Pulmonary artery endothelial cell (primary cell): ENCODE measurements around the gene GALM. TPM values are rescaled to one million over a fixed set of nuclear protein-coding genes. Genes with fewer than 3 reads are reported as not detected.
A peak's percentile ranks its signal among the peaks of the same experiment; 100 is the strongest.
"Not testable (repeated sequence)": the region's sequence is repeated elsewhere in the genome, so short reads cannot be mapped to it uniquely, and the experiment has no call there.

Experiments used
- DNase-seq: peaks from one replicate; pipeline ENCODE4 v3.0.0-alpha.2; 2011; ENCODE audit warnings: low read depth, low spot score
- total RNA-seq: library from RNA; depleted of rRNA; stranded (reverse); fragments of >200 nt; gene quantifications from 2 replicates; pipeline ENCODE4 v1.2.3, GENCODE V29; 2014

GALM gene
- total RNA-seq = 3.5 and 11.2 TPM in 2 replicates

DNA sequence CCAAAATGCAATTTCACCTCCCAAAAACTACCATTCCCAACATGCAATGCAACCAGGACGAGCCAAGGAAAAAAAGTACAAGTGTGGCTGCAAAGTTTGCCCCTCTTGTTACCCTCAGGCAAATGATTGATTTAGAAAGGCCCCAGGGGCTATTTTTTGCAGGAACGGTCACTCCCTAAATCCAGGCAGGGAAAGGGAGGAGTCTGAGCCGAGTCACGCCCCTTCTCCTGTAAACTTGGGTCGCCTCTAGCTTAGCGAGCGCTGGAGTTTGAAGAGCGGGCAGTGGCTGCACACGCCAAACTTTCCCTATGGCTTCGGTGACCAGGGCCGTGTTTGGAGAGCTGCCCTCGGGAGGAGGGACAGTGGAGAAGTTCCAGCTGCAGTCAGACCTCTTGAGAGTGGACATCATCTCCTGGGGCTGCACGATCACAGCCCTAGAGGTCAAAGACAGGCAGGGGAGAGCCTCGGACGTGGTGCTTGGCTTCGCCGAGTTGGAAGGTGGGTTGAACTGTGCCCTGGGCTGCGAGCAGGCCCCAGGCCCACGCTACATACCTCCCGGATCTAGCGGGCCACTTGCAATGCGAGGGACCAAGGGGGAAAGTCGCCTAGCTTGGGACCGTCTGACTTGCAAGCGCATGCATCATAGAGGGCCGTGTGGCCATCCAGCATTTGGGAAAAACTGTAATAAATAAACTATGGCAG lies at the start of gene GALM:
Gene GALM (plus strand): TSS at position 261 of the 702 bp plus-strand sequence. CDS start 48 bp downstream, at position 309.
- peak; percentile 83 for DNase-seq

DNA sequence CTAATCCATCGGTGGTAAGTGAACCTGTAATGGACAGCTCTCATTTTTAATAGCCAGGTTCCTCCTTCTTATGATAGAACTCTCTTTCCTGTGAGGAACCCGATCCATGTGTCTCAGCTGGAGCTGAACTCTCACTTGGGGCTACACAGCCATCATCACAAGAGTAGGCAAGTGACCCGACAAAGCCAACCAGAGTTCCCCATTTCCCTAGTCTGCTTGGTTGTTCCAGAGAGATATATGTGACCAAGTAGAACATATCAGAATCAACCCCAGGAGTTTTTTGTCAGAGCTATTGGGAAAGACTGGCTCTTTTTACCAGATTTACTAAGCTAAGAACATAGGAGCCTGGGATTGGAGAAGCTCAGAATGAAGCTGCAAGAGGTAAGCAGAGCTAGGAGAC lies 48.6 kb upstream of the GALM start:
- DNase-seq = no peak

DNA sequence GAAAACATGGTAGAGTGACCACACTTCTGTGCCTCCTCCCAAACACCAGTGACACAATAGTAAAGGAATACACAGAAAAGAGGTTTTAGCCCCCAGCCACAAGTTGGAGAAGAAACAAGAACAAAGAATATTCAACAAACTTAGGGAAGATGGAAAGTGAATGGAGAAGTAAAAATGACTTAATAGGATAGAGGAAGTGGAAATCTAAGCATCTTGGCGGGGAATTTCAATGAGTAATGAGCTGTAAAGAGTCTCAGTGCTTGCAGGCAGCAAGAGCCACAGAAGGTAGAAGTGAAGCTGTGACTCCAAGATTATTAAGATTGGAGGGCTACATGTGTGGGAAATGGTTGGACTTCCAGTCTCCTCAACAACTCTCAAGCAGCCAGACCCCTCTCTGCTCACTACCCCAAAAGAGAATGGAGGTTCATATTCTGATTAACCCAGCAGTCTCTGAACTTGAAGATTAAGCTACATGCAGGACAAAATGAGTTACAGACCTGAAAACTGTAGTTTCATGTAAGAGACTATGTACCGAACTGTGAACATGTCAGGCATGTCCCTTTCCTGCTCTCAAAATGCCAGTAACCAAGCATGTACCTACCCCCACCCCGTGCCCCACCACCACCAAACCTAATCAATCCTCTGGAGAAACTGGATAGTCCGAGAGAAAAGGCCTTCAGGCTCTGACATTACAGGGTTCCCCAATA lies 46.3 kb upstream of the GALM start:
- no peak for DNase-seq

DNA sequence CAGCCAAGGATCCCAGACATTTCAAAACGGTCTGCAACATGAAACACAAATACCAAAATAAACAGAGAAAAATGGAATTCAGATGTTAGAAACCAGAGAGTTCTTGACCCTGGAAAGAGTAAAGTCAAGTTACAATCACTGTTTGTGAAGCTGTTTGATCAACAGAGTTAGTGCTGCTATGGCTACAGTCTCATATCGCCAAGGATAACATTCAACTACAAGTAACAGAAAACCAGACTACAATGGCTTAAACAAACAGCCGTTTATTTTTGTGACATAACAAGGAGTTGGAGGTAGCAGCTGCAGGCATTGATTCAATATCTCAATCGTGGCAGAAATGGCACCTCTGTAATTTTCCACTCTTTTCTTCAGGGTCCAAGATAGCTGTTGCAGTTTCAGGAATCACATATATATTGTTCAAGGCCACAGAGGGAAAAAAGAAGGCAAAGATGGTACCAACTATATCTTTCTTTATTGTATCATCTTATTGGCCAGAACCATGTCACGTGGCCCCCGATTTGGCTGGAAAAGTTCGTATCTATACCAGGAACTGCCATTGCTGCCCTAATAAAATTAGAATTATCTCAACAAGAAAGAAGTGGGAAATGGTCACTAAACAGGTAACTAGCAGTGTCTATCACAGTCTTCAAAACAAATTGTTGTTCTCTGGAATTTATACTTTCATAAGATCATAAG lies 45.5 kb upstream of the GALM start:
- DNase-seq = no peak

DNA sequence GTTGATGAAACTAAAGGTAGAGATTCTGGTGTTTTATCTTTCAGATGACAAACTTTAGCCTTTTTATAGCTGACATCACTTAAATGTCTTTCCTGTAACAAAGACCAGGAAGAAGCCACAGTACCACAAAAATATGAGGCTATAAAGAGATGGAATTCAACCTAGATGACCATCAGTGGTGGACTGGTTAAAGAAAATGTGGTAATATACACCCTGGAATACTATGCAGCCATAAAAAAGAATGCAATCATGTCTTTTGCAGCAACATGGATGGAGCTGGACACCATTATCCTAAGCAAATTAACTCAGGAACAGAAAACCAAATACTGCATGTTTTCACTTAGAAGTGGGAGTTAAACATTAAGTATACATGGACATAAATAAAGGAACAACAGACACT lies 44.9 kb upstream of the GALM start:
- no peak for DNase-seq

DNA sequence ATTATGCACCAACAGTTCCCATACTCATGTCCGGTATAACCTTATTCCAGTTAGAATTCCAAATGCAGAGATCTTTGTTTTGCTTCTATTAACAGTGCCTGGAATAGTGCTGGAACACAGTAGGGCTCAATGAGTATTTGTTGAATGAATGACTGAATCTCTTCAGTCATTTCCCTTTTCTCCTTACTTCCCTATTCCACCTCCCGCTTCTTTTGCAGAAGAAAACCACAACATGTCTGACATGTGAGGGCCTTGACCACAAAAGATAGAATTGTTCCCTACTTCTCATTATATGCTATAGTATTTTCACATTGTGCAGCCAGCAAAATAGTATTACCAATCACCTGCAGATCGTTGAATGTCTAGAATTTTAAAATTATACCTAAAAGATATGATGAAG lies 43.7 kb upstream of the GALM start:
- no peak for DNase-seq

DNA sequence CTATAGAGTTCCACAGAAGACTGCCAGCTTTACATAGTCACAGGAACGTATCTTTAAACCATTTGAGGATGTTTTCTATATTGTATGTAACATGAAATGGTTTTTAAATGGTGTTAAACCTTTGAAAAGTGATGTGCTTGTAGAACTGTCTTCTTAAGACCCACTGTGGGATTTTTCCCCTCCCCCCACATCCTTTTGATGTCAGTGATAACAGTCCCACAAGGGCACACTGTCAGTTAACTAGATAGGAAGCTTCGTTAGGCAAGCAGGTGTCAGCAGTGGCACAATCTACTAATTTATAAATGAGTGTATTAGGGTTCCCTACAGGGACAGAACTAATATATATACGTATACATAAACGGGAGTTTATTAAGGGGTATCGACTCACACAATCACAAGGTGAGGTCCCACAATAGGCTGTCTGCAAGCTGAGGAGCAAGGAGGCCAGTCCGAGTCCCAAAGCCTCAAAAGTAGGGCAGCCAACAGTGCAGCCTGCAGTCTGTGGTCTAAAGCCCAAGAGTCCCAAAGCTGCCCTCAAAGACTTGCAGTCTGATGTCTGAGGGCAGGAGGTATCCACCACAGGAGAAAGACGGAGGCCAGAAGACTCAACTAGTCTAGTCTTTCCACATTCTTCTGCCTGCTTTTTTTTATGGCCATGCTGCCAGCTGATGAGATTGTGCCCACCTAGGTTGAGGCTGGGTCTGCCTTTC lies 39.4 kb upstream of the GALM start:
- DNase-seq = no peak

DNA sequence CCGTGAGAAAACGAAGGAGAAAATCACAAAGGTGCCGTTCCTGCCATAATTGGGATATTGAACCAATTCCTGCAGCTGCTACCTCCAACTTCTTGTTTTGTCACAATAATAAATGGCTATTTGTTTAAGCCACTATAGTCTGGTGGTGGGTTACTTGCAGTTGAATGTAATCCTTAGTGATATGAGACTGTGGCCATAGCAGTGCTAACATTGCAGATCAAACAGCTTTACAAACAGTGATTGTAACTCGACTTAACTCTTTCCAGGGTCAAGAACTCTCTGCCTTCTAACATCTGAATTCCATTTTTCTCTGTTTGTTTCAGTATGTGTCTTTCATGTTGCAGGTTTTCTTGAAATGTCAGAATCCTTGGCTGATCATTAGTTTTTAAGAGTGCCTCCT lies 38.5 kb upstream of the GALM start:
- DNase-seq = no peak

DNA sequence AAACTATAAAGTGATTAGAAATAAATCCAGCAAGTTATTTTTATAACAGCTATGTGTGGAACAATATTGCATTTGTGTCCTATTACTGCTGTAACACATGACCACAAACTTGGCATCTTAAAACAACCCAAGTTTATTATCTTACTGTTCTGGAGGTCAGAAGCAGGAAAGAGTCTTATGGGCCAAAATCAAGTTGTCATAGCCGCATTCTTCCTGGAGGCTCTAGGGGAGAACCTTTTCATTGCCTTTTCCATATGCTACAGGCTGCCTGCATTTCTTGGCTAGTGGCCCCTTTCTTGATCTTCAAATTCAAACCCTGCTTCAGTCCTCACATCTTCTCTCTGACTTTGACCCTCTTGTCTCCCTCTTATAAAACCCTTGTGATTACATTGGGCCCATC lies 36.2 kb upstream of the GALM start:
- DNase-seq = no peak

DNA sequence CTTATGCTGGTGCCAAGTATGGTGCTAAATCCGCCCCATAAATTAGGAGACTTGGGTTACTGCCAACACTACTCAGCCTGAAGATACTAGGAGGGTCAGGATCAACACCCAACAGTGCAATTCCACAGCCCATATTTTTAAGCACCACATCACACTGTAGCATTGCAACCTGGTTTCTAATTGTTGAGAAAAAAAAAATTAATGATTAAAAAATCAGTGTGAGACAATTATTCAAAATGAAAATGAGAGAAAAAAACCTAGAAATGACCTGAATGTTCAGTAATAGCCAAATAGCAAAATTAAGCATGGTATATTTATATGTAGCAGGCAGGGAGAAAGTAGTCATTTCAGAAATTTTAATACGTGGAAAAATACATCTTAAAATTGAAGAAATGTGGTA lies 33.9 kb upstream of the GALM start:
- no peak for DNase-seq

DNA sequence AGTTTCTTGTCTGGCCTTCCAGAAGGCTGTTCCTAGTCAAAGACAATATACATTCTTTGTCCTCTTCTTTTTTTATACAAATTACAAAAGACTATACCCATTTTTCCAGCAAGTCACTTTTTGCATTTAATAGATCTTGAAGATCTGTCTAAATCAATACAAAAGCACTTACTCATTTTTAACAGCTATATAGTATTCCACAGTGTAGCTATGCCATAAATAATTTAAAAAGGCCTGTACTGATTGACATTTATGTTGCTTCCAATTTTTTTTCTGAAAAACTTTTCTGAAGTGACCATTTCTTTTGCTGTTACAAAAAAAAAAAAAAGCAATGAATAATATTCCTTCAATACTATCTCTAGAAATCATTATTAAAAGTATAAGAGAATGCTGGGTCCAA lies 32.9 kb upstream of the GALM start:
- no peak for DNase-seq

DNA sequence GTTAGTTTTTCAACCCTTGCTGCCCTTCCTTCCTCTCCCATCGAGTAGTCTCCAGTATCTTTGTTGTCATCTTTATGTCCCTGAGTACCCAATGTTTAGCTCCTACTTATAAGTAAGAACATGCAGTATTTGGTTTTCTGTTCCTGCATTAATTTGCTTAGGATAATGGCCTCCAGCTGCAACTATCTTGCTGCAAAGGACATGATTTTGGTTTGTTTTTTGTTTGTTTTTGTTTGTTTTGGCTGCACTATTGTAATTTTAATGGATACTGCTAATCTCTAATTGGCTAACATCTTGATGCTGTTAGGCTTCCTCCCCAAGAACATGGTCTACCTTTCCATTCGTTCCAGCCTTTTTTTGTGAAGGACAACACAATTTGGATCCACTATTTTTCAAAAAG lies 32.0 kb upstream of the GALM start:
- DNase-seq = no peak

DNA sequence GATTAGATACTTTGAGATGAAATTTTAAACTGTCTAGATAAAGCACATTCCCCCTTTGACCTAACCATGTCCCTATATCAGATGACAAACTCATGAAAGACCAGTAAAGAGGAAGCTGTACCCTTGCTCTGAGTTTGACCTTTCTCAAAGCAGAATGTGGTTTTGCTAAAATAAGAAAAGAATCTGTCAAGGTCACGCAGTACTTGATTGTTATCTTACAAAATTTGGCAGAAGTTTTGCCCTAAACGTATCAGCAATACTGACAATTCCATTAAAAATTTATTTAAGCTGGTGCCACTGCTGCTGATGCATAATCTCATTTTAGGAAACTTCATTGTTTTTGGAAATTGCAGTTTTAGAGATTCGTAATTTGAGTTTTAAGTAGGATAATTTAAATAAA lies 31.2 kb upstream of the GALM start:
- DNase-seq = no peak

DNA sequence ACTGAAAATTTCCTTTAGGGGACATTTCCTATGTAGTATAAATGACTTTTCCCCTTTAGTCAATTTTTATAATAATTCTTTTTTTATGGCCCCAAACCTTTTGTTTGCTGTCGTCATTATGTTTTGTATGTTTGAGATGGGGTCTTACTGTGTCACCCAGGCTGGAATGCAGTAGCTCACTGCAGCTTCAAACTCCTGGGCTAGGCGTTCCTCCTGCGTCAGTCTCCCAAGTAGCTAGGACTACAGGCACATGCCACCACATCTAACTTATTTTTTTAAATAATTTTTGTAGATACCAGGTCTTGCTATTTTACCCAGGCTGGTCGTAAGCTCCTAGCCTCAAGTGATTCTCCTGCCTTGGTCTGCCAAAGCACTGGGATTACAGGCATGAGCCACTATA lies 30.8 kb upstream of the GALM start:
- DNase-seq = no peak

DNA sequence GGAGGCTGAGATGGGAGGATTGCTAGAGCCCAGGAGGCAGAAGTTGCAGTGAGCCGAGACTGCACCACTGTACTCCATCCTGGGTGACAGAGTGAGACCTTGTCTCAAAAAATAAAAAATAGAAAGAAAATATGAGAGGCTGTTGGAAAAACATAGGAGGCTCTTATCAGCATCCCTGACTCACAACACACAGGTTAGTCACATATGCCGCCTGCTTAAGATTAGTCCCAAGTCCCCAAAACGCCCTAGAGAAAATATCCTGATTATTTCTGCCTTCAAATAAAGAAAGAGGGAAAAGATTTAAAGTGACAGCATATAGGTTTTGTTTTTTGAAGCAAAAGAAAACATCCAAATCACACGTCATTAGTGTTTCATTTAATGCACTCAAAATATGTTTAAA lies 29.8 kb upstream of the GALM start:
- DNase-seq = no peak

DNA sequence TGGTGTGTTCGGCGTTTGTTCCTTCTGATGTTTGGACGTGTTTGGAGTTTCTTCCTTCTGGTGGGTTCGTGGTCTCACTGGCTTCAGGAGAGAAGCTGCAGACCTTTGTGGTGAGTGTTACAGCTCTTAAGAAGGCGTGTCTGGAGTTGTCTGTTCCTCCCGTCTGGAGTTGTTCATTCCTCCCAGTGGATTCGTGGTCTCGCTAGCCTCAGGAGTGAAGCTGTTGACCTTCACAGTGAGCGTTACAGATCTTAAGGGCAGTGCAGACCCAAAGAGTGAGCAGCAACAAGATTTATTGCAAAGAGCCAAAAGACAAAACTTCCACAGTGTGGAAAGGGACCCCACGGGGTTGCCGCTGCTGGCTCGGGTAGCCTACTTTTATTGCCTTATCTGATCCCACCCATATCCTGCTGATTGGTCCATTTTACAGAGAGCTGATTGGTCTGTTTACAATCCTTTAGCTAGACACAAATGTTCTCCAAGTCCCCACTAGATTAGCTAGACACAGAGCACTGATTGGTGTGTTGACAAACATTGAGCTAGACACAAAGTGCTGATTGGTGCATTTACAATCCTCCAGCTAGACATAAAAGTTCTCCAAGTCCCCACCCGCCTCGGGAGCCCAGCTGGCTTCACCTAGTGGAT lies 23.4 kb upstream of the GALM start:
- not testable (repeated sequence) for DNase-seq

DNA sequence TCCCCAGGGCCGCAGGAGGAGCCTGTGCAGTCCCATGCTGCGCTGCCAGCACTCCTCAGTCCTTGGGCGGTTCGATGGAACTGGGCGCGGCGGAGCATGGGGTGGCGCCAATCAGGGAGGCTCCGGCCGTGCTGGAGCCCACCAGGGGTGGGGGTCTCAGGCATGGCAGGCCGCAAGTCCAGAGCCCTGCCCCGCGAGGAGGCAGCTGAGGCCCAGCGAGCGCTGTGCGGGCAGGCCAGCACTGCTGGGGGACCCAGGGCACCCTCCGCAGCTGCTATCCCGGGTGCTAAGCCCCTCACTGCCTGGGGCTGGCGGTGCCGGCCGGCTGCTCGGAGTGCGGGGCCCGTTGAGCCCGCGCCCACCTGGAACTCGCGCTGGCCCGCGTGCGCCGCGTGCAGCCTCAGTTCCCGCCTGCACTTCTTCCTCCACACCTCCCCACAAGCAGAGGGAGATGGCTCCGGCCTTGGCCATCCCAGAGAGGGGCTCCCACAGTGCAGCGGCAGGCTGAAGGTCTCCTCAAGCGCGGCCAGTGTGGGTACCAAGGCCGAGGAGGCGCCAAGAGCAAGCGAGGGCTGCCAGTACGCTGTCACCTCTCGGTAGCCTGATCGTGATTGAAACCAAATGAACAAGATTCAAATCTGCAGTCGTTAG lies 22.8 kb upstream of the GALM start:
- no peak for DNase-seq

DNA sequence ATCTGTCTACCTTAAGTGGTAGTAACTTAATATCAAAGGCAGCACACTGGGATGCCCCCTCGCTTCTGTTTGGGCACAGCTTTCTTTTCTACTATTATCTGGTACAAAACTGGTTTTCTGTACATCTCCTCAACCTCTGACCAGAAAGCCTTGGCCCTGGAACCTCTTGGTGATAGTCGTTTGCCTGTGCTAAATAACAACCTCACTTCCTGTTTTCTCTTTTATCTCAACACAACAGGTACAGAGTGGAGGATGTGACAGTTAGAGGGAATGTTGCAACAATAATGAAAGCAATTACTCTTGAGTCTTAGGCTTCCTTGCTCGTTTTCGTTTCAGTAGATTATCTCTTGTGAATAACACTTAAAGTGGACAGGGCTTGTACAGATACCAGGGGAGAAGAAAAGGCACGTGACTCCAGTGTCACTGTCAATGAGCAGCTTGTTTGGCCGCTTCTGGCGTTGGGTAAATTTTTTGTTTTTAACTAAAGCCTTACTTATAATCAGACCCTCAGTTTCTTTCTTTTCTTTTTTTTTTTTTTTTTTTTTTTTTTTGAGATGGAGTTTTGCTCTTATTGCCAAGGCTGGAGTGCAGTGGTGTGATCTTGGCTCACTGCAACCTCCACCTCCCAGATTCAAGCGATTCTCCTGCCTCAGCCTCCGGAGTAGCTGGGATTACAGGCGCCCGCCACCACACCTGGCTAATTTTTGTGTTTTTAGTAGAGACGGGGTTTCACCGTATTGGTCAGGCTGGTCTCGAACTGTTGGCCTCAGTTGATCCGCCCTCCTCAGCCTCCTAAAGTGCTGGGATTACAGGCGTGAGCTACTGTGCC lies 22.0 kb upstream of the GALM start:
- DNase-seq = not testable (repeated sequence)

DNA sequence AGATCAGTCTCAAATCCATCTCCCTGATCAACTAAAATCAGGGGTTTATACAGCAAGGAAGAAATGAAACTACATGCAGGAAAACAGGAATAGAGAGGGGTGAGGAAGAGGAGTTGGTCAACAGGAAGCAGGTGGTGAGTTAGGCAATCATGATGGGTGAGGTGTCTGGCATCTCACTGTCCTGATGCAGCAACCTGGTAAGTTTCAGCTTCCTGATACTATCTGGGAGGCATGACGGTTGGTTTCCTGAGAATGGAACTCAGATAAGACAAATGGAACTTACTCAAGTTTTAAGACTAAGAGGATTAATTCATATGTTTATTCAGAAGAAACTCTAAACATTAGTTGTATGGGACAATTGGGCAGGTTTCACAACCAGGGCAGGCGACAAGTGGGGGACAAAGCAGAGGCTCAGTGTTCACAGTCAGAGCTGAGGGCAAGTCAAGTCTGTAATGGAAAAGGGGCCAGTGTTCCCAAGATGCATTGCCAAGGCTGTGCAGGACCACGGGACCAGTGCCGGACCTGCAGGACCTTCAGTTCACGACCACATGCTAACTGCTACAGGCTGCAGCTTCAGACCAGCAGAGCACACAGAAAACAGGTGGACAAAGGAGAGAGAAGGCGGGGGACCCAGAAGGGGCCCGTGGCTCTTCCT lies 17.7 kb upstream of the GALM start:
- no peak for DNase-seq
